OCI-LY3 (cell line): ENCODE results near the gene RARG.

Experiments
- EZH2phosphoT487 ChIP-seq: fragments of 200-600 bp; shearing (Covaris generic); IDR thresholded peaks from 2 replicates; pipeline ENCODE4 v1.6.1; 2018; ENCODE audit warnings: antibody characterized with exemption, mixed run types, low read depth
- TF ChIP-seq, protein P1 (sequence below): fragments of 200-600, 300-600 bp; sonication (generic); IDR thresholded peaks from 2 replicates; pipeline ENCODE4 v1.5.1; 2014; ENCODE audit warnings: antibody characterized with exemption, low read length, low read depth

DNA sequence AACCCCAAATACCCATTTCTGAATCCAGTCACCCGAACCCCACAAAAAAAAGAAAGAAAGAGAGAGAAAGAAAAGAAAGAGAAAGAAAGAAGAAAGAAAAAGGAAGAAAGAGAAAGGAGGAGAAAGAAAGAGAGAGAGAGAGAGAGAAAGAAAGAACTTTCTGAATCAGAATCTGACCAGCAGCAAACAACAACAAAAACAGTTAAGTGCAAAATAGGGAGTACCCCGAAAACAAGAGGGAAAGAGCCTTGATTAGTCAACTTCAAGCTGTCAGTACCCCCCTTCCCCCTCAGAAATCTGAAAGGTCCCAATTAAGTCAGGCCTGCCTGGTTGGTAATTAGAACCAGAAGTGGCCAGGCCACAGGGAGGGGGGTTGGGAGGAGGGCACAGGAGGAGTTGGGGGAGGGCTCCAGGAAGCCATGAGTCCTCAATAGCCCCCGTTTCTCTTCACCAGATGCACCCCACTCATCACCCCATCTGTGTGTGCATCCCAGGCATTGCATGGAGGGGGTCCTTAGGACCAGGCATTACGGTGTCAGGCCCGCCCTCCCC is 9.8 kb downstream of the RARG start:
- TF ChIP-seq, protein P1, sequence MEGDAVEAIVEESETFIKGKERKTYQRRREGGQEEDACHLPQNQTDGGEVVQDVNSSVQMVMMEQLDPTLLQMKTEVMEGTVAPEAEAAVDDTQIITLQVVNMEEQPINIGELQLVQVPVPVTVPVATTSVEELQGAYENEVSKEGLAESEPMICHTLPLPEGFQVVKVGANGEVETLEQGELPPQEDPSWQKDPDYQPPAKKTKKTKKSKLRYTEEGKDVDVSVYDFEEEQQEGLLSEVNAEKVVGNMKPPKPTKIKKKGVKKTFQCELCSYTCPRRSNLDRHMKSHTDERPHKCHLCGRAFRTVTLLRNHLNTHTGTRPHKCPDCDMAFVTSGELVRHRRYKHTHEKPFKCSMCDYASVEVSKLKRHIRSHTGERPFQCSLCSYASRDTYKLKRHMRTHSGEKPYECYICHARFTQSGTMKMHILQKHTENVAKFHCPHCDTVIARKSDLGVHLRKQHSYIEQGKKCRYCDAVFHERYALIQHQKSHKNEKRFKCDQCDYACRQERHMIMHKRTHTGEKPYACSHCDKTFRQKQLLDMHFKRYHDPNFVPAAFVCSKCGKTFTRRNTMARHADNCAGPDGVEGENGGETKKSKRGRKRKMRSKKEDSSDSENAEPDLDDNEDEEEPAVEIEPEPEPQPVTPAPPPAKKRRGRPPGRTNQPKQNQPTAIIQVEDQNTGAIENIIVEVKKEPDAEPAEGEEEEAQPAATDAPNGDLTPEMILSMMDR: no peak
- no peak for TF ChIP-seq EZH2phosphoT487
